ENCODE results near the gene CAMP. TPM values are rescaled to one million over a fixed set of nuclear protein-coding genes. Genes with fewer than 3 reads are reported as not detected.
A peak's percentile ranks its signal among the peaks of the same experiment; 100 is the strongest.

The CAMP gene
- polyA plus RNA-seq, 3 donors, result 2.1 to 5.1 (median 3.4) TPM

- H3K27ac Mint-ChIP-seq, result no peak overlapping the region
- H3K4me3 ChIP-seq (replicated peaks in 1 of 3; ENCODE audit: low read depth in 2 of 3, low read length in 3 of 3), result no peak overlapping the region
- peaks cover 11% of the 10 kb centered on the region for H3K4me1 Mint-ChIP-seq
- H3K27ac ChIP-seq (ENCODE audit: low read depth in 1 of 2, low read length in 2 of 2), result no peak overlapping the region
- no peaks in the 10 kb centered on the region for H3K79me2 ChIP-seq (ENCODE audit: insufficient read depth, low read length)
- no peaks in the 10 kb centered on the region for H3K4me1 ChIP-seq (ENCODE audit: control insufficient read depth in 1 of 2, insufficient read depth in 2 of 2, low read length in 2 of 2)
- no peak overlapping the region for H3K9ac ChIP-seq (ENCODE audit: insufficient read depth, low read length, poor library complexity, severe bottlenecking)
- peaks cover 27 to 36% of the 10 kb centered on the region in 2 donors for H3K36me3 ChIP-seq (replicated peaks in 1 of 2; ENCODE audit: control insufficient read depth in 1 of 2, insufficient read depth in 2 of 2, low read length in 2 of 2)
- no peaks in the 10 kb centered on the region for H3K27me3 ChIP-seq (ENCODE audit: control insufficient read depth in 2 of 2, insufficient read depth in 2 of 2, low read length in 2 of 2)
- no peak for DNase-seq
- H3K9me3 Mint-ChIP-seq, result peaks cover 4 to 10% (median 7%) of the 10 kb centered on the region in 7 donors
- no peak overlapping the region for H3K4me3 Mint-ChIP-seq
- H3K27me3 Mint-ChIP-seq (ENCODE audit: low read depth in 3 of 3), result peaks cover 0 to 4% (median 1%) of the 10 kb centered on the region in 3 donors
- TF ChIP-seq CTCF (IDR thresholded peaks at IDR 0.05), result no peak
- H3K4me2 ChIP-seq (replicated peaks; ENCODE audit: extremely low read depth, low read length, poor library complexity, severe bottlenecking), result no peak overlapping the region
- 94% methylated on average over 35 of the region's 38 CpGs for WGBS (ENCODE audit: insufficient coverage)
- intact Hi-C loops (cut with micrococcal nuclease), result loop anchor here (2.0 to 10.0 kb wide), 3 partner anchors 165 to 413 kb away; partner anchors contain the start of gene NCKIPSD (in 2 of the 2)
- peaks cover 0 to 5% of the 10 kb centered on the region in 2 donors for H3K9me3 ChIP-seq (replicated peaks in 1 of 2; ENCODE audit: control insufficient read depth in 1 of 2, insufficient read depth in 1 of 2, low read length in 2 of 2)
- peaks cover 36 to 38% of the 10 kb centered on the region in 2 donors for H3K36me3 Mint-ChIP-seq
- no peaks in the 10 kb centered on the region for H4K20me1 ChIP-seq (ENCODE audit: insufficient read depth, low read length)
- no peak overlapping the region for H2AFZ ChIP-seq (ENCODE audit: insufficient read depth, low read depth, low read length, poor library complexity, severe bottlenecking)
Measured at GRCh38 chr3:48271763-48272498, 48.6 kb downstream of the CAMP start.

- Mint-ChIP-seq H3K27ac (no peak overlapping the region), H3K4me3 (no peak overlapping the region), H3K4me1 (peaks cover 11% of the 10 kb centered on the region), H3K36me3 (peaks cover 20 to 22% of the 10 kb centered on the region in 2 donors), H3K27me3 (ENCODE audit: low read depth in 3 of 3) (peaks cover 0 to 4% (median 1%) of the 10 kb centered on the region in 3 donors), H3K9me3 (peaks cover 7 to 15% (median 7%) of the 10 kb centered on the region in 7 donors)
- Histone ChIP-seq H3K27me3 (ENCODE audit: control insufficient read depth in 2 of 2, insufficient read depth in 2 of 2, low read length in 2 of 2) (no peaks in the 10 kb centered on the region), H2AFZ (ENCODE audit: insufficient read depth, low read depth, low read length, poor library complexity, severe bottlenecking) (no peak overlapping the region), H3K9me3 (replicated peaks in 1 of 2; ENCODE audit: control insufficient read depth in 1 of 2, insufficient read depth in 1 of 2, low read length in 2 of 2) (peaks cover 0 to 9% of the 10 kb centered on the region in 2 donors), H3K4me1 (ENCODE audit: control insufficient read depth in 1 of 2, insufficient read depth in 2 of 2, low read length in 2 of 2) (no peaks in the 10 kb centered on the region), H3K79me2 (ENCODE audit: insufficient read depth, low read length) (no peaks in the 10 kb centered on the region), H3K36me3 (replicated peaks in 1 of 2; ENCODE audit: control insufficient read depth in 1 of 2, insufficient read depth in 2 of 2, low read length in 2 of 2) (peaks cover 15 to 19% of the 10 kb centered on the region in 2 donors), H3K4me3 (replicated peaks in 1 of 3; ENCODE audit: low read depth in 2 of 3, low read length in 3 of 3) (no peak overlapping the region), H3K27ac (ENCODE audit: low read depth in 1 of 2, low read length in 2 of 2) (no peak overlapping the region), H3K4me2 (replicated peaks; ENCODE audit: extremely low read depth, low read length, poor library complexity, severe bottlenecking) (no peak overlapping the region), H3K9ac (ENCODE audit: insufficient read depth, low read length, poor library complexity, severe bottlenecking) (no peak overlapping the region), H4K20me1 (ENCODE audit: insufficient read depth, low read length) (no peaks in the 10 kb centered on the region)
- WGBS (ENCODE audit: insufficient coverage), result 18% methylated on average over 6 of the region's 9 CpGs
- intact Hi-C loops (cut with micrococcal nuclease), result loop anchor here (1.0 to 10.0 kb wide), 4 partner anchors 163 to 411 kb away; partner anchors contain the start of gene NCKIPSD (in 2 of the 2)
- peak; percentile 45 to 67 (median 62) for DNase-seq
- peak; percentile 82 for TF ChIP-seq CTCF (IDR thresholded peaks at IDR 0.05)
Measured at GRCh38 chr3:48273594-48274211, 50.4 kb downstream of the CAMP start.

Data from CD14-positive monocyte (primary cell).